ENCODE data around the gene DNAI1. TPM values are rescaled to one million over a fixed set of nuclear protein-coding genes. Genes with fewer than 3 reads are reported as not detected.

Gene DNAI1
- total and polyA plus RNA-seq, 2 experiments from 2014 or later = 1.6 to 2.2 TPM

DNA sequence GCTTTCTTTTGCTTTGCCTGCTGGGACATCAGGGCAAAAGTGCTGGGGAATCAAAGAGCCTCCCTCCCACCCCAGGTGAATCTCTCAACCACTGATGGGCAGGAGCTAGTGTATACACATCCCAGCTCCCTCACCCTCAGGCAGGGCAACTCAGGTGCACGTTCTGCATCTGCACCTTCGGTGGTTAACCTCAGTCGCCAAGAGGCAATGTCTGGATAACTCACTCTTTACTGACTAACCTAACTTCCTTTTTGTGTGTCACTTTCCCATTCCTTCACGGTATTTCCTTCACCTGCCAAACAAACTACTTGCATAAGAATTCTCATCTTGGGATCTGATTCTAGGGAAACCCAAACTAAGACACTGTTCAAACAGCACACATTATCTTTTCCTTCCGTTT lies 104.7 kb downstream of the DNAI1 start:
- Histone ChIP-seq H3K4me1 (ENCODE audit: low read depth) (peaks cover 43% of the 10 kb centered on the region), H3K27ac (no peak overlapping the region), H3K27me3 (no peaks in the 10 kb centered on the region), H3K9me3 (ENCODE audit: low read depth) (no peaks in the 10 kb centered on the region), H3K4me3 (no peak overlapping the region), H3K36me3 (no peaks in the 10 kb centered on the region)
- TF ChIP-seq CTCF (IDR thresholded peaks at IDR 0.05; ENCODE audit: low read depth, low read length) = no peak
- DNase-seq (ENCODE audit: low read depth in 1 of 2, low spot score in 1 of 2) = no peak

GRCh38 chr9:34564617-34565016 lies 106.0 kb downstream of the DNAI1 start:
- Histone ChIP-seq H3K27ac (no peak overlapping the region), H3K4me3 (no peak overlapping the region), H3K27me3 (no peaks in the 10 kb centered on the region), H3K36me3 (no peaks in the 10 kb centered on the region), H3K4me1 (ENCODE audit: low read depth) (peaks cover 29% of the 10 kb centered on the region), H3K9me3 (ENCODE audit: low read depth) (no peaks in the 10 kb centered on the region)
- DNase-seq (ENCODE audit: low read depth in 1 of 2, low spot score in 1 of 2) = no peak
- no peak for TF ChIP-seq CTCF (IDR thresholded peaks at IDR 0.05; ENCODE audit: low read depth, low read length)

GRCh38 chr9:34565856-34566255 lies 107.3 kb downstream of the DNAI1 start:
- no peak overlapping the region for H3K27ac ChIP-seq
- H3K4me1 ChIP-seq (ENCODE audit: low read depth) = peaks cover 26% of the 10 kb centered on the region
- DNase-seq (ENCODE audit: low read depth in 1 of 2, low spot score in 1 of 2) = no peak
- no peak for TF ChIP-seq CTCF (IDR thresholded peaks at IDR 0.05; ENCODE audit: low read depth, low read length)
- H3K4me3 ChIP-seq = no peak overlapping the region
- H3K9me3 ChIP-seq (ENCODE audit: low read depth) = no peaks in the 10 kb centered on the region
- no peaks in the 10 kb centered on the region for H3K27me3 ChIP-seq
- H3K36me3 ChIP-seq = no peaks in the 10 kb centered on the region

- H3K4me1 ChIP-seq (ENCODE audit: low read depth) = peaks cover 26% of the 10 kb centered on the region
- no peak overlapping the region for H3K4me3 ChIP-seq
- no peaks in the 10 kb centered on the region for H3K27me3 ChIP-seq
- no peaks in the 10 kb centered on the region for H3K9me3 ChIP-seq (ENCODE audit: low read depth)
- TF ChIP-seq CTCF (IDR thresholded peaks at IDR 0.05; ENCODE audit: low read depth, low read length) = no peak
- DNase-seq (ENCODE audit: low read depth in 1 of 2, low spot score in 1 of 2) = no peak
- no peaks in the 10 kb centered on the region for H3K36me3 ChIP-seq
- H3K27ac ChIP-seq = no peak overlapping the region
Observed at GRCh38 chr9:34566322-34566721, 107.7 kb downstream of the DNAI1 start.

- Histone ChIP-seq H3K4me3 (no peak overlapping the region), H3K27ac (no peak overlapping the region), H3K4me1 (ENCODE audit: low read depth) (peaks cover 26% of the 10 kb centered on the region), H3K9me3 (ENCODE audit: low read depth) (no peaks in the 10 kb centered on the region), H3K27me3 (no peaks in the 10 kb centered on the region), H3K36me3 (no peaks in the 10 kb centered on the region)
- no peak for DNase-seq (ENCODE audit: low read depth in 1 of 2, low spot score in 1 of 2)
- no peak for TF ChIP-seq CTCF (IDR thresholded peaks at IDR 0.05; ENCODE audit: low read depth, low read length)
Observed at GRCh38 chr9:34566972-34567371, 108.4 kb downstream of the DNAI1 start.

- H3K4me3 ChIP-seq = no peak overlapping the region
- peaks cover 26% of the 10 kb centered on the region for H3K4me1 ChIP-seq (ENCODE audit: low read depth)
- DNase-seq (ENCODE audit: low read depth in 1 of 2, low spot score in 1 of 2) = no peak
- no peak for TF ChIP-seq CTCF (IDR thresholded peaks at IDR 0.05; ENCODE audit: low read depth, low read length)
- no peak overlapping the region for H3K27ac ChIP-seq
- H3K27me3 ChIP-seq = no peaks in the 10 kb centered on the region
- H3K9me3 ChIP-seq (ENCODE audit: low read depth) = no peaks in the 10 kb centered on the region
- H3K36me3 ChIP-seq = no peaks in the 10 kb centered on the region
Observed at GRCh38 chr9:34568133-34568532, 109.5 kb downstream of the DNAI1 start.
